OCI-LY1 (cell line): ENCODE results near the gene XRCC1.

Experiments used
- CTCF ChIP-seq: fragments of 200-600 bp; sonication (generic), shearing (Covaris generic); IDR thresholded peaks from 2 replicates; pipeline ENCODE4 v1.5.1; 2017; ENCODE audit warnings: mild to moderate bottlenecking, antibody characterized with exemption, low read length, moderate library complexity, mixed read lengths
- EZH2 ChIP-seq: fragments of 200-600 bp; sonication (generic), shearing (Covaris generic); IDR thresholded peaks from 2 replicates; pipeline ENCODE4 v1.8.0; 2017; ENCODE audit warnings: borderline replicate concordance, mixed run types, mild to moderate bottlenecking, antibody characterized with exemption, low read length, moderate library complexity, mixed read lengths

GRCh38 chr19:43575156-43575950 is at the start of gene XRCC1, which contains the start of gene PINLYP:
- TF ChIP-seq CTCF = no peak
- TF ChIP-seq EZH2 = no peak
